ENCODE results near the gene RFX8.
"Not testable (repeated sequence)": the region's sequence is repeated elsewhere in the genome, so short reads cannot be mapped to it uniquely, and the experiment has no call there.

Gene RFX8

DNA sequence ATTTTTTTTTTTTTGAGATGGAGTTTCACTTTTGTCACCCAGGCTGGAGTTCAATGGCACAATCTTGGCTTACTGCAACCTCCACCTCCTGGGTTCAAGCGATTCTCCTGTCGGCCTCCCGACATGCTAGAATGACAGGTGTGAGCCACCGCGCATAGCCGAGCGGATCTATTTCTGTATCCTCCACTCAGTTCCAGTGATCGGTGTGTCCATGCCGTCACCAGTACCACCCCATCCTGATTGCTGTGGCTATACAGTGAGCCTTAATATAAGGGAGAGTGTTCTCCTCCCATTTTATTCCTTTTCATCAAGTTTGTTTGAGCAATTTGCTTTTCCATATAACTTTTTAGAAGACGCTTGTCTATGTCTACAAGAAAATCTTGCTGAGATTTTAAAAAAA, 35.2 kb downstream of the RFX8 start:
- FAIRE-seq = no peak

DNA sequence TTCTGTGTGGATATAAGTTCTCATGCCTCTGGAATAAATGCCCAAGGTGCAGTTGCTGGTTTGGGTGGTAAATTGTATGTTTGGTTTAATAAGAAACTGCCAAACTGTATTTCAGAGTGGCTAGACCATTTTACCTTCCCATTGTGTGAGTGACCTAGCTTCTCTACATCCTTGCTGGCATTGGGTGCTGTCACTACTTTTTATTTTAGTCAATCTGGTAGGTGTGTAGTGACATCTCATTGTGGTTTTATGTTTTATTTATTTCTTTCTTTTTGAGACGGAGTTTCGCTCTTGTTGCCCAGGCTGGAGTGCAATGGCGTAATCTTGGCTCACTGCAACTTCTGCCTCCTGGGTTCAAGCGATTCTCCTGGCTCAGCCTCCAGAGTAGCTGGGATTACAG, 36.4 kb downstream of the RFX8 start:
- not testable (repeated sequence) for FAIRE-seq

DNA sequence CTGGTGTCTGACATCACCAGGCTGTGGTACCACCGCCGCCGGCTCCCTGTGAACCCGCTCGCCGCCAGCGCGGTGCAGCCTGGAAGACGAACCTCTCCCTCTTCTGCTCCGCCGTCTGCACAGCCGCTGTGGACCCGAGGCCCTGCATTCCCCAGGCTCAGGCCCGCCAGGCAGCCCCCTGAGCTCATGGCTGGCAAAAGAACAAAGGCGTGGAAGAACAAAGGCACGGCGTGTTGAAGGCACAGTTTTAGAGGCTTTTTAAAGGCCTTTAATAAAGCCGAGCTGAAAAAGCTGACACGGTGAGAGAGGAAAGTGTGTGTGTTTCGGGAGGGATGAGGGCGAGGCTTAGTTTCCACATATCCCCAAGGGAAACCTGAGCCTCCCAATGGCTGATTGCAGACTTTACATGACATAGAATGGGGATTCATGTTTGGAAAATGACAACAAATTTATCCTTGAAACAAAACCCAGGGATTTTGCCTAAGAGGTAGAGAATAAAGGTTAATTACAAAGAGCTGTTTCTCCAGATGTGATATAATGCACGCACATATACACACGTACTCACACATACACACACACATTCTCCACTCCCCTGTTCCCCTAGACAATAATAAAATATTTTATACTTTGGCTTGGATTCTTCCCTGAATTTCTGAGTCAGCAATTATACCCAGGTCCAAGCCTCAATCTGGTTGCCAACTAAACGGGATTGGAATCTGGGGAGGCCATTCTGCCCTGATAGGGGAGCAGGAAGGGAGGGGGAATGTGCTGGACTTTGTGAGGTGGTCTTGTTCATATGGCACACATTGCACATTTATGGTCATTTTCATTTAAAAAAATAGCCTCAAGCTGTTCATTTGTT, 39.7 kb downstream of the RFX8 start:
- no peak for FAIRE-seq

DNA sequence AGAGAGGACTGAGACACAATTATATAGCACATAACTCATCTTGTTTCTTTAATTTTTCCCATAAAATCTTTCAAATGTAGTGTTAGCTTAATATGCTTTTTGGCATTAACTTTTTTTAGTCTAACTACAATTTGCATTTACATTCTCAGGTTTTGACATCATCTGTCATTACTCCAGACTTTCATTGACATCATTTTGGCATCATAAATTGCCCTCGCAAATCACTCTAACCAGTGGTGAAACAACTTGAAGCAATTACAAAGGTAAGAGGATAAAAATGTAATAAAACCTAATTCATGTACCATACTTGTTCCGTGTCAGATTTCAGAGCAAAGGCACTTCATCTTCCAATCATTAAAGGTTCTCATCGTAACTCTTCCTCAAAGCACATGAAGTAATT, 41.4 kb downstream of the RFX8 start:
- no peak for FAIRE-seq

DNA sequence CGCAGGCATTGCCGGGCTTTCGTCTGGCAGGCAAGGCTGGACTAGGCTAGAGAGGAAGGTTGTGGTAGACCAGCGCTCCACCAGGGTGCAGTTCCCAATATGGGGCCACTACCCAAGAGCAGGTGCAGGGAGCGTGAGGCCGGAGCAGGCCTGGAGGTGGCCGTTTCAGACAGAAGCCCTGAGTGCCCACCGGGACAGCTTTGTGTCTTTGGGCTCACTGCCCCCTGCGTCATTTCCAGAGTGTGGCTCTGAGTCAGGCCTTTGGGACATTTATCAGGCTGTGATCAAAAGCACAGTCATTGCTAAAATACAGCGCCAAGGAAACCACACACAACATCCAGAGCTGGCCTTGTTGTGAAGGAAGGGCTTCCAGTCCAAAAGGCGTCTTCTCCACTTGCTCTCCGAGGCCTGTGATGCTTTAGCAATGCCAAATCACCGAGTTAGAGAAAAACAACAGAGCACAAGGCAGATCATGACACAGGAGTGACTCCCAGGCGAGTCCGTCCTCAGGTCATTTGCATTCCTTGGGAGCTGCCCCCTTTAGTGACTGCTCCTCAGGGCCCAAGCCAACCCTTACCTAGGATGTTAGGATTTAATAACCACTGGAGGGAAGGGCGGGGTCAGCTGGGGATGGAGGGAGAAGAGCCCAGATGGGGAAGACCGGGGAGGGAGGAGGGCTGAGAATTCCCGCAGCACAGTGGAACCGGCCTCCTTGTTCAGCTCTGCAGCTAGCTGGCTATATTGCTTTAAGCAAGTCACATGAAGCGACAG, 42.3 kb downstream of the RFX8 start:
- FAIRE-seq = no peak

DNA sequence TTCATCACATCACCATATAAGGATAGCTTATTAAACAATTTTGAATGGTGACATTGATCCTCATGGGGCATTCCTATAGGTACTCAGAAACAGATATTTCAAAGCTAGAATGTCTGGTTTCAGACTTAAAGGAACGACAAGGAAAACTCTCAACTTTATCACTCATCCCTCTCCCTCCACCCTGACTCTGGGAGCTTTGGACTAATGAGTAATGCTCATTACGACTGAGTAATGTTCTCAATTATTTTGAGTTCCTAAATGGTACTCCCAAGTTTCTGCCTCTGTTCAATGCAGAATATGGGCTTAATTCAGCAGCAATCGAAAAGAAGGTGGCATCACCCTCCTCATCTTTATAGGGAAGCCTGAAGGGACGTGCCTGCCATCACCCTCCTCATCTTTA, 43.4 kb downstream of the RFX8 start:
- no peak for FAIRE-seq

DNA sequence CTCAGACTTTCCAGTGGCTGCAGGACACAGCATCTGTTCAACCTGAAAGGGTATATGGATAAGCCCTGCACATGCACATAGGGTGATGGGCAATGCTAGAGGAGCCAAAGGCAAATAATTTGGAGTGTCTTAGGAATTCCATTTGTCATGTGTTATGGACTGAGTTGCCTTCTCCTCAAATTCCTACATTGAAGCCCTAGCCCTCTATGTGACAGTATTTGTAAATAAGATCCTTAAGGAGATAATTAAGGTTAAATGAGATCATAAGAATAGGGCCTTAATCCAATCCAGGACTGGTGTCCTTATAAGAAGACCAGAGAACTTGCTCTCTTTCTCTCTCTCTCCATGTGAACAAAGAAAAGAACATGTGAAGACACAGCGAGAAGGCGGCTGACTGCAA, 44.8 kb downstream of the RFX8 start:
- no peak for FAIRE-seq

DNA sequence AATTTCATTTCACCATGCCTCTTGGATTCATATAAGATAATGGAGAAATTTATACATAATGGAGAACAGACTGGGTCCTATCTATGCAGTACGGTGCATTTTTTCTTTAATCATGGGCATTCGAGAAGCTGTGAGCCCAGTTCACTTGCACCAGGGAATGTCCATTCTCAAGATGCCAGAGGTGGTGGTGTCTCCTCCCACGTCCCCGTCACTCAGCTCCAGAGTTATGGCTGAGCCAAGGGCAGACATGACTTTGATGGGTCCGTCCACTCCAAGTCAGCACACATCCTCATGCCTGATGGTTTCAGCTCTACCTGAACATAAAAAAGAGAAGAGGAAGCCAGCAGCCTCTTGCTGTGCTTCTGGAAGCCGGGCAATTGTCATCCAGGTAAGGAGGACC, 45.5 kb downstream of the RFX8 start:
- no peak for FAIRE-seq

DNA sequence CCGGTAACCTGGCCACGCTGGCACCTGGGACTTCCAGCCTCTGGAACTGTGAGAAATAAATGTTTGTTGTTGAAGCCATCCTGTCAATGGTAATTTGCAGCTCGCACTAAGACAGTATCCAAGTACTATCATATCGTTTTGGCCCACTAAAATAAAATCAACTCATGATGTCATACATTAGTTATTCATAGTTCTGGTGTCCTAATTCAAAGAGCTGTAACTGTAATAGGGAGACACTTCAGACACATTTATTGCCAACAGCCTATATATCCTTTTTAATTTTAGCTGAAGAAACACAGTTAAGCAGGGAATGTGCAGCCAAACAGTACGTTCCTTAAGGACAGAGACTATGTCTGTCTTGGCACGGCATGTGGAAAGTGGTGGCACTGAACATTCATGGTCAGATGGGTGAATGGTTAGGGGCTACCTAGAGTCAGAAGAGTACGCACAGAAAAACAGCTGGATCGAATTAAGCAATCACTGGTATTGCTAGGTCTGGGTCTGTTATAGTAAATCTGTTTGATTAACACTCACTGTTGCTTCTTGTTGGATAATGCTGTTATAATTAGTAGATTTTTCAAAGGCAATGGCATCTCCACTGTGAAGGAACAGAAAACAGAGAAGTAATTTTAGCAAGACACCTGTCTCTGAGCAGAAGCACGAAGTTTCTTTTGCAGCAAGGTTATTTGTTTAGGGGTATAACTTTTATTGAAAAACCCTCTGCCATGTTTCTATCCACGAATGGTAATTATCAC, 46.3 kb downstream of the RFX8 start:
- no peak for FAIRE-seq

DNA sequence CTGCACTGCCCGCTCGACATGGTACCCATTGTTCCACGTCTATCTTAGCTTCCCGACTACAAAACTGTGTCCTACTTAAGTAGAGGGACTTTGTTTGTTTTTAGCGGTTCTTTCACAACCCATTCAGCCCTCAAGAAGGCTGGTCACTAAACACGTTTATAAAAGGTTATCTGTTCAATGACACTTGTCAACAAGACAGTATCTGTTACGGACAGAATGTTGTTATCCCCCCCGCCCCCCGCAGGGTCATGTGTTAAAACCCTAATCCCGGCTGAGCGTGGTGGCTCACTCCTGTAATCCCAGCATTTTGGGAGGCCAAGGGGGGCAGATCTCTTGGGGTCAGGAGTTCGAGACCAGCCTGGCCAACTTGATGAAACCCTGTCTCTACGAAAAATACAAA, 47.2 kb downstream of the RFX8 start:
- no peak for FAIRE-seq

DNA sequence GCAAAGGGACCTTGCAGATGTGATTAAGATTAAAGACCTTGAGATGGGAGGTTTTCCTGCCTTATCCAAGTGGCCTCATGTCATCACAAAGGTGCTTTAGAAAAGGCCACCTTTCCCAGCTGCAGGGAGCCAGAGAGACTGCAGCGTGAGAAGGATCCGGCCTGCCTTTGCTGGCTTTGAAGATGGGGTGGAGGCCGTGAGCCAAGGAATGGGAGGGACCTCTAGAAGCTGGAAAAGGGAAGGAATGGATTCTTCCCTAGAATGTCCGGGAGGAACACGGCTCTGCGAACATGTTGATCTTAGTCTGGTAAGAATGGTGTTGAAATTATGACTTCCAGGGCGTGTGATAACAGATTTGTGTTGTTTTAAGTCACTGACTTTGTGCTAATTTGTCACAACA, 47.7 kb downstream of the RFX8 start:
- no peak for FAIRE-seq

DNA sequence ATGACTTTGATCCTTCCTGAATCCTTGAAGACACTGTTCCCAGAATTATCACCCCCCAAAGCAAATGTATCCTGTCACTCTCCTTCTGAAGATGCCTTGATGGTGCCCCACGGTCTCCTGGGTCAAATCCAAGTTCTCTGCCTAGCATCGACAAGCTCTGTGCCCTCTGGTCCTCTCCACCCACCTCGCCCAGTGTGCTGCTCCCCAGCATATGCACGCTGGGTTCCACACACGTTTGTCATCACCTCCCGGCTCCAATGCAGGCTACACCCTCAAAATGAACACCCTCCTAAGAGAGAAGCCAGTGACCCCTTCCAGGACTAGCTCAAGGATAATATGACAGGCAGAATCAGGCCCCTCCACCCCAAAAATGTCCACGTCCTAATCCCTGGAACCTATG, 48.1 kb downstream of the RFX8 start:
- no peak for FAIRE-seq

DNA sequence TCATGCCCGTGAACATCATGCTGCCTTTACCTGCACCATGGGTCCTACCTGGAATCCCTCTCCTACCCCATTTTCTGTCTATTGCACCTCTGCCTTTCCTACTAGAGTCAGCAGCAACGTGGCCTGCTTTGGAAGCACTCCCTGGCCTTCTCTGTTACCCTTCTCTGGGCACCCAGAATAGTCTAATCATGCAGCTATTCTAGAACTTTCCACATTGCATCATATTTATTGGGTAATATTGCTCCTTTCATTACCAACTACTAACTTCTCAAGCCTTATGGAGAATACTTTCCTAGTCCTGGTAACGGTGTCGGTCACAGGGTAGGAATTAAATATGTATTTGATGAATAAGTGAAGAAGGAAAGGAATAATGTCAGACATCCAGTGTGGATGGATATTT, 54.3 kb downstream of the RFX8 start:
- FAIRE-seq = no peak

DNA sequence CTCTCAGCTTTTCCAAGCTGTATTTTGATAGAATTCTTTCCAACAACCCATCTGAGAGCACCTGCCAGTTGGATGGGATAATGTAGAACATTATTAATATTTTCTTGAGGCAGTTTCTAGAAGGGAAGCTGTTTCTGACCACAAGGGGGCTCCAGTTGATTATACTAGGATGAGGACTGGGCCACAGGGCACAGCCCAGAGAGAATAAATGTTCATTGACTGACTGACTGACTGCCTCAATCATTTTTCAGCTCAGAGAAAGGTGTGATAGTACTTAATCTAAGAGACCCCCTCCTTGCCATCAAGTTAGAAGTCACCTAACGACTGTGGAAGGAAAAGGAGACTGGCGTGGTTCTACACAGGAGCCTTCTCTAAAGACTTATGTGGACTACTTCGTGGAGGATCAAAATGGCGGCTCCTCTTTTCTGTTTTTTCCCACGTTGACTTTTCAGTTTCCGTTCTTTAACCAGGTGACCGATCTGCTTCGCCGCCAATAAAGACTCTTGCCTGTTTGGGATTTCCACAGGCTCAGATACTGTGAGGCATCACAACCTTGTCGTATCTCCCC, 55.7 kb downstream of the RFX8 start:
- FAIRE-seq = no peak

DNA sequence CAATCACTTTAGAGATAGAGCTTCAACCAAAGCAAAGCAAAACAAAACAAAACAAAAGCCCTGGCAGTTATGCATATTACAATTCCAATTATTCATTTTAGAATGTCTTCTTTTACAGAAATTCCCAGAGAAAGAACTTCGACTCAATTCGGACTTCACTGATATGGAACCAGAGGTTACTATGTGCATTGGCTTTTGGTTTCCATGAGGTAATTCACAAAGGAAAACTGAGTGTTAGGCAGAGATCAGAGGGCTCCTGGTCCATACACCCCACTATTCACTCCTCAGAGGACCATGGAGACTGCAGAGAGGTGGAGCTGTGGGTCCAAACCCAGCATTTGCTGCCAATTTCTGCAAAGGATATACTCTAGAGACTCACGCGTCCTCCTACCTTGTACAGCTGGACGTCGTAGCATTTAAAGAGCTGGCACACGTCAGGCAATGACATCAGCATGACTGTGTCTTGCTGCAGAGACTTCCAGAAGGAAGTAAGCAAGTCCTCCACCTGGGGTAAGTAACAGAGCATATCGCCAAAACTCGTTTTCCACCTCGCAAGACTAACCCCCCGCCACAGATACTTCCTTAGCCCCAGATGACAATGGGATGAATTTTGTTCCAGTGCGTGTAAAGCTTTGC, 56.3 kb downstream of the RFX8 start:
- FAIRE-seq = no peak

DNA sequence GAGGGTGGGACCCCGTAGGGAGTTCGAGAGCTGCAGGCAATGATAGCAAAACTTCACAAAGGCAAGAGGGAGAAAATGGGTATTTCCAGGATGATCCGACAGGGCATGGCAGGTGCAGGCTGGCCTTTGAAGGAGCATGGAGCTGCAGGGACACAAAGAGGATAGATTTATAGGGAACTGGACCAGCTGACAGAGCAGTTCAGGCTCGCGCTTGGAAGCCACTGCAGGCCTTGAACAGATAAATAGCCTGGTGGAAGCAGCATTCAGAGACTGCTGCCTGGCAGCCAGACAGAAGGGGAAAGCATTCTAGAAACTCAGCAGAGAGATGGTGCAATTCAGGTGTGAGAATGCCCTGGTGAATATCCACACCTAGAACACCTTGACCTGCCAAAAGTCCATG, 58.3 kb downstream of the RFX8 start:
- no peak for FAIRE-seq

DNA sequence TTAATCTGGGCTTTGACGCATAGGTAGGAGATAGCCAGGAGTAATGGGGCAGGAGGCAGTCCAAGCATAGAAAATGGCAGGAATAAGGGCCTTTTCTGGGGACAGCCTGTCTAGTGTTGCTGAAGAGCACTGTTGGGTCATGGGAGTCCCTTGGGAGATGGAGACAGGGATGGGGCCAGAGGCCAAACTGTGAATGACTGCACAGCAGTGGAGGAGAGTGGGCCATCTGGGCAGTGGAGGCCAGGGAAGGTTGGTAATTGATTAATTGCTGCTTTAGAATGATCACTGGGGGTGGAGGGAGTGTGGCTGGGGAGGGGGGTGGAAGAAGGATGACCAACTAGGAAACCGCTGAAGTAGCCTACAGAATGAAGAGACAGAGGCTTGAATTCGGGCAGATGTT, 59.0 kb downstream of the RFX8 start:
- no peak for FAIRE-seq

DNA sequence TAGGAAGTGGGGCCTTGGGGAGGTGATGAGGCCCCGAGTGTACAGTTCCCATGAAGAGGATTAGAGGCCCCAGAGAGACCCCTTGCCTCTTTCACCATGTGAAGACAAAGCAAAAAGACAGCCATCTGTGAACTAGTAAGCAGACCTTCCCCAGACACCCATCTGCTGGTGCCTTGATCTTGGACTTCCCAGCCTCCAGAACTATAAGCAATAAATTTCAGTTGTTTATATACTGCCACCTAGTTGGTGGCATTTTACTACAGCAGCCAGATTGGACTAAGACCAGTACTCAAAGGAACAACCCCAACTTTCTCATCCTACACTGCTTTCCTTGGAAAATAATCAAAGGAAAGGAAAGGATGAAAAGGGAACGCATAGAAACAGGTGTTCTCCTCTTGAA, 59.7 kb downstream of the RFX8 start:
- FAIRE-seq = no peak

DNA sequence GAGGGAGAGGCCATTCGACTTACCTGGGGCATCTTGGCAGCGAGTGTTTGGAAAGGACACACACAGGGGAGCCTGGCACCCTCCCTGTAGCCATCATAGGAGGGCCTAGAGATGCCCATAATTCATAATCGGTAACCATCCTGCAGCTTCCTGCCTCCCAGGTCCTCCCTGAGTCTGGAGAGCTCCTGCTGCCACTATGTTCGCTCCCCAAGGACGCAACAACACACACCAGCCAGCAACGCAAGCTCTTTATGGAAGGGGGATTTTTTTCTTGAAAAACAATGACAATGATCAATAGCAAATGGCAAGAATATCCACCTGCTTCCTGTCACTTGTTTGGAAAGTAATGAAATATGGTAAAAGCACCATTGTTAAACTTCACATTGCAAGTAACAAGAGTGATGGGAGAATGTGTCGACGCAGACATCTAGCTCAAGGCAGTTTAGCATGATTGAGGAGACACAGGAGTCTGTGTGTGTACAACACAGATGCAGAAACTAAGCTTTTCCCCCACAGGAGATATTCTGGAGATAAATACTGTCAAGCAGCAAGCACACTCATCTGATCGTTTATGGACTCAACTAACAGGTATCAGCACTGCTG, 62.7 kb downstream of the RFX8 start:
- FAIRE-seq = no peak

DNA sequence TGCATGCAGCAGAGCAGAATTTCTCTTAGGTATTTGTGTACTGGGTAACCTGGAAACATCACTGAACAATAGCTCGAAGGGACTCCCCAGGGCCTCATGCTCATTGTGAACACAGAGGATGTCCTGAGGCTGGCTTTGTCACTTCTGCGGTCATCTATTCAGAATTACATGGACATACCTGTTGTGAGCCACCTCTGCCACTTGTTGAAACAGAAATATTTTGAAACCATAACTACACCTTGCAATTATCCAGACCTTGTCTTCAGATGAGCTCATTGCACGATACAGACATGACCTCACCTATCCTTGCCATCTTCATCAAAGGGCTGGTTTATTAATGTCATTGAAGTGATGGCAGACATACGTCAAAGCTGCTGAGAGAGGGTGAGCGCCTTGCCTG, 64.2 kb downstream of the RFX8 start:
- FAIRE-seq = no peak

DNA sequence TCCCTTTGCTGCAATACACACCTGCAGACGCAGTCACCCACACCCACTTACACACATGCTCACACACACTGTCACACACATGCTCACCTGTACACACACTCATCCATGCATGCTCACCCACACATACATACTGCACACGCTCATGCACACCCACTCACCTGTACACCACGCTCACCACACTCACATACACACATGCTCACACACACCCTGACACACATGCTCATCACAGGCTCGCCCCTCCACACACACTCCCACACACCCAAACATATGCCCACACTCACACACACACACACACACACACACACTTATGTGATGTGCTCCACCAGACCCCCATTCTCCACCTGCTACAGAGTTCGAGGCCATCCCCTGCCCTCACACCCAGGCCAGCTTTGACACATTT, 64.8 kb downstream of the RFX8 start:
- FAIRE-seq = no peak

DNA sequence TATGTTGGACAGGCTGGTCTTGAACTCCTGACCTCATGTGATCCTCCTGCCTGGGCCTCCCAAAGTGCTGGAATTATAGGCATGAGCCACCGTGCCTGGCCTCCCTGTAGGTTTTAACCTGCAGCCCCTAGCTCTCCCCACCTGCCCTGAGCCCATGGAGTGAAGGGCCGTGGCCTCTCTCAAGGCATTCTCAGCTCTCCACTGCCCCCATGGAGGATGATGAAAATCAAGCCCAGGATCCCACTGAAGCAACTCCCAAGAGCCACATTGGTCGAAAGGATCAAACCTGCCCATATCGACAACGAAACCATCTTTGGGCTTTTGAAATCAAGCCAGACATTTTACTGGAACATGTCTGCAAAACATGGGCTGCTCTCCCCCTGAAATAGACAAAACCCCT, 65.2 kb downstream of the RFX8 start:
- FAIRE-seq = no peak

DNA sequence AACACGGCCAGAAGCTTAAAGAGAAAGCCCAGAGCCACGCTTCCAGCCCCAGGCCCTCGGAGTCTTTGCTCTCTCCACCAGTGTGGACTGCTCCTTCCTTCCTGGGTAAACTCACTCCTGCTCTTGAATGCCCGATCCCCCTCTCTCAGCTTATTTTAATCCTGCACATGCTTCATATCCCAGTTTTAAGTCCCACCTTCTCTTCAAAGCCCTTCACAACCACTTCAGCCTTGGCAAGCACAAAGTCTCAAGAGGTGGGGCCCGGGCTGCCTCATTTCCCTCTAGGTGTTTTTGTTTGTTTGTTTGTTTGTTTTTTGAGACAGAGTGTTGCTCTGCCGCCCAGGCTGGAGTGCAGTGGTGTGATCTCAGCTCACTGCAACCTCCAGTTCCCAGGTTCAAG, 66.0 kb downstream of the RFX8 start:
- no peak for FAIRE-seq
